Measurements from ENCODE around the gene CACNB4. TPM values are rescaled to one million over a fixed set of nuclear protein-coding genes. Genes with fewer than 3 reads are reported as not detected.

The CACNB4 gene
- total RNA-seq, 1 donor from 2014 or later = 3.7 TPM

GRCh38 chr2:152058655-152059054, 40.2 kb downstream of the CACNB4 start:
- DNase-seq (ENCODE audit: low spot score in 2 of 2) = no peak
- intact Hi-C loops (cut with DNase I) = no loop called here
- H3K4me1 ChIP-seq = peaks cover 0 to 10% of the 10 kb centered on the region in 2 donors
- no peak overlapping the region for H3K4me3 ChIP-seq
- H3K36me3 ChIP-seq = no peaks in the 10 kb centered on the region
- no peaks in the 10 kb centered on the region for H3K27me3 ChIP-seq
- no peak overlapping the region for H3K27ac ChIP-seq
- no peak for TF ChIP-seq CTCF (IDR thresholded peaks at IDR 0.05)
- no peaks in the 10 kb centered on the region for H3K9me3 ChIP-seq

GRCh38 chr2:152056418-152056817, 42.4 kb downstream of the CACNB4 start:
- no peak for DNase-seq (ENCODE audit: low spot score in 2 of 2)
- no peak for TF ChIP-seq CTCF (IDR thresholded peaks at IDR 0.05)
- intact Hi-C loops (cut with DNase I) = no loop called here
- no peak overlapping the region for H3K4me3 ChIP-seq
- no peaks in the 10 kb centered on the region for H3K36me3 ChIP-seq
- H3K9me3 ChIP-seq = no peaks in the 10 kb centered on the region
- H3K27me3 ChIP-seq = no peaks in the 10 kb centered on the region
- H3K27ac ChIP-seq = no peak overlapping the region
- H3K4me1 ChIP-seq = peaks cover 0 to 4% of the 10 kb centered on the region in 2 donors

- peak overlapping the region; percentile 45 to 53 for H3K27ac ChIP-seq
- no peaks in the 10 kb centered on the region for H3K36me3 ChIP-seq
- intact Hi-C loops (cut with DNase I) = no loop called here
- no peak for DNase-seq (ENCODE audit: low spot score in 2 of 2)
- TF ChIP-seq CTCF (IDR thresholded peaks at IDR 0.05) = no peak
- no peaks in the 10 kb centered on the region for H3K27me3 ChIP-seq
- H3K4me1 ChIP-seq = peaks cover 0 to 4% of the 10 kb centered on the region in 2 donors
- no peaks in the 10 kb centered on the region for H3K9me3 ChIP-seq
- H3K4me3 ChIP-seq = no peak overlapping the region
Observed at GRCh38 chr2:152055366-152056108, 43.3 kb downstream of the CACNB4 start.

GRCh38 chr2:152054593-152054992, 44.3 kb downstream of the CACNB4 start:
- H3K9me3 ChIP-seq = no peaks in the 10 kb centered on the region
- H3K27ac ChIP-seq = peak overlapping the region; percentile 45 to 53
- H3K27me3 ChIP-seq = no peaks in the 10 kb centered on the region
- DNase-seq (ENCODE audit: low spot score in 2 of 2) = no peak
- intact Hi-C loops (cut with DNase I) = no loop called here
- H3K4me1 ChIP-seq = peaks cover 0 to 4% of the 10 kb centered on the region in 2 donors
- TF ChIP-seq CTCF (IDR thresholded peaks at IDR 0.05) = no peak
- H3K4me3 ChIP-seq = no peak overlapping the region
- no peaks in the 10 kb centered on the region for H3K36me3 ChIP-seq

- no peak for TF ChIP-seq CTCF (IDR thresholded peaks at IDR 0.05)
- Histone ChIP-seq H3K27ac (no peak overlapping the region), H3K36me3 (no peaks in the 10 kb centered on the region), H3K9me3 (no peaks in the 10 kb centered on the region), H3K4me1 (peaks cover 0 to 4% of the 10 kb centered on the region in 2 donors), H3K4me3 (no peak overlapping the region), H3K27me3 (no peaks in the 10 kb centered on the region)
- intact Hi-C loops (cut with DNase I) = no loop called here
- DNase-seq (ENCODE audit: low spot score in 2 of 2) = no peak
Observed at GRCh38 chr2:152051436-152051835, 47.4 kb downstream of the CACNB4 start.
